ENCODE results near the gene MOSMO.
"Not testable (repeated sequence)": the region's sequence is repeated elsewhere in the genome, so short reads cannot be mapped to it uniquely, and the experiment has no call there.

Gene MOSMO

GRCh38 chr16:22007509-22008214, at the start of gene MOSMO:
TSS of gene MOSMO (plus strand) at chr16:22008111. CDS start at chr16:22008302, 191 bp downstream.
- peak; percentile 30 to 75 (median 58) for DNase-seq

- DNase-seq = no peak
Observed at GRCh38 chr16:21959050-21959449, 48.9 kb upstream of the MOSMO start.

- no peak for DNase-seq
Observed at GRCh38 chr16:21962475-21962874, 45.4 kb upstream of the MOSMO start.

- DNase-seq = no peak
Observed at GRCh38 chr16:21963887-21964286, 44.0 kb upstream of the MOSMO start.

GRCh38 chr16:21964353-21964752, 43.6 kb upstream of the MOSMO start:
- DNase-seq = no peak

GRCh38 chr16:21971856-21972255, 36.1 kb upstream of the MOSMO start:
- DNase-seq = no peak

- no peak for DNase-seq
Observed at GRCh38 chr16:21973945-21974344, 34.0 kb upstream of the MOSMO start.

- no peak for DNase-seq
Observed at GRCh38 chr16:21980032-21980431, 27.9 kb upstream of the MOSMO start.

- no peak for DNase-seq
Observed at GRCh38 chr16:21982108-21982507, 25.8 kb upstream of the MOSMO start.

- no peak for DNase-seq
Observed at GRCh38 chr16:21984062-21984461, 23.8 kb upstream of the MOSMO start.

GRCh38 chr16:21985524-21985923, 22.4 kb upstream of the MOSMO start:
- no peak for DNase-seq

- DNase-seq = no peak
Observed at GRCh38 chr16:21986692-21987246, 21.1 kb upstream of the MOSMO start.

- DNase-seq = no peak
Observed at GRCh38 chr16:21987498-21987897, 20.4 kb upstream of the MOSMO start.

- no peak for DNase-seq
Observed at GRCh38 chr16:21989133-21989532, 18.8 kb upstream of the MOSMO start.

GRCh38 chr16:21989751-21990150, 18.2 kb upstream of the MOSMO start:
- DNase-seq = no peak

- no peak for DNase-seq
Observed at GRCh38 chr16:21990381-21990944, 17.4 kb upstream of the MOSMO start.

- DNase-seq = no peak
Observed at GRCh38 chr16:21991621-21992020, 16.3 kb upstream of the MOSMO start.

GRCh38 chr16:21994856-21995465, 12.9 kb upstream of the MOSMO start:
- no peak for DNase-seq

- DNase-seq = no peak
Observed at GRCh38 chr16:21996923-21997696, 10.8 kb upstream of the MOSMO start.

GRCh38 chr16:21997697-21998480, 10.0 kb upstream of the MOSMO start:
- no peak for DNase-seq

- peak in 1 of 6 experiments; percentile 5 for DNase-seq
Observed at GRCh38 chr16:22001591-22001990, 6.3 kb upstream of the MOSMO start.

GRCh38 chr16:22002047-22002446, 5.9 kb upstream of the MOSMO start:
- not testable (repeated sequence) for DNase-seq
